GM18867 (cell line): ENCODE data around the gene RAB8A.

Source experiments
- ATAC-seq: cut with Tn5 transposase; IDR thresholded peaks from one replicate; pipeline ENCODE4 v1.9.1; 2021; ENCODE audit warnings: mild to moderate bottlenecking, moderate library complexity; ENCODE audit not compliant: unreplicated experiment

Gene RAB8A

GRCh38 chr19:16136185-16136999 is 24.7 kb downstream of the RAB8A start:
- no peak for ATAC-seq

GRCh38 chr19:16139752-16140151 is 28.1 kb downstream of the RAB8A start:
- ATAC-seq, result no peak

- no peak for ATAC-seq
Measured at GRCh38 chr19:16141043-16141442, 29.4 kb downstream of the RAB8A start.

GRCh38 chr19:16142032-16142580 is 30.4 kb downstream of the RAB8A start:
- ATAC-seq, result no peak

GRCh38 chr19:16143399-16144215 is 31.9 kb downstream of the RAB8A start, which contains the start of gene HSH2D:
HSH2D (plus strand) TSS chr19:16143685; CDS start chr19:16148751, 5,066 bp downstream.
- ATAC-seq, result peak; percentile 72

GRCh38 chr19:16144216-16144581 is 32.5 kb downstream of the RAB8A start:
- no peak for ATAC-seq

GRCh38 chr19:16146112-16146511 is 34.4 kb downstream of the RAB8A start:
- ATAC-seq, result no peak

GRCh38 chr19:16148443-16149229 is 36.9 kb downstream of the RAB8A start:
- ATAC-seq, result no peak

- no peak for ATAC-seq
Measured at GRCh38 chr19:16153582-16154336, 42.1 kb downstream of the RAB8A start.

GRCh38 chr19:16154557-16154956 is 42.9 kb downstream of the RAB8A start:
- ATAC-seq, result no peak

GRCh38 chr19:16155128-16155527 is 43.4 kb downstream of the RAB8A start:
- no peak for ATAC-seq

GRCh38 chr19:16156904-16157303 is 45.2 kb downstream of the RAB8A start:
- no peak for ATAC-seq

- no peak for ATAC-seq
Measured at GRCh38 chr19:16157601-16158000, 45.9 kb downstream of the RAB8A start.

GRCh38 chr19:16159655-16160054 is 48.0 kb downstream of the RAB8A start:
- no peak for ATAC-seq

GRCh38 chr19:16160445-16160942 is 48.8 kb downstream of the RAB8A start:
- no peak for ATAC-seq

- ATAC-seq, result no peak
Measured at GRCh38 chr19:16160943-16161560, 49.4 kb downstream of the RAB8A start.

- ATAC-seq, result no peak
Measured at GRCh38 chr19:16161840-16162239, 50.2 kb downstream of the RAB8A start.

- no peak for ATAC-seq
Measured at GRCh38 chr19:16164222-16164890, 52.7 kb downstream of the RAB8A start.

GRCh38 chr19:16166417-16166816 is 54.7 kb downstream of the RAB8A start:
- ATAC-seq, result no peak
